Measurements from ENCODE around the gene DISC1. TPM values are rescaled to one million over a fixed set of nuclear protein-coding genes. Genes with fewer than 3 reads are reported as not detected.

Gene DISC1
- total RNA-seq, 1 experiment from 2014 or later, result 1.8 TPM

GRCh38 chr1:232062967-232063366 lies 436.4 kb downstream of the DISC1 start:
- POLR2A ChIA-PET (ENCODE audit: low non-redundant PET), result no interaction called here
- intact Hi-C loops (cut with micrococcal nuclease; ENCODE audit: unreplicated experiment), result no loop called here
- TF ChIP-seq, protein P1, sequence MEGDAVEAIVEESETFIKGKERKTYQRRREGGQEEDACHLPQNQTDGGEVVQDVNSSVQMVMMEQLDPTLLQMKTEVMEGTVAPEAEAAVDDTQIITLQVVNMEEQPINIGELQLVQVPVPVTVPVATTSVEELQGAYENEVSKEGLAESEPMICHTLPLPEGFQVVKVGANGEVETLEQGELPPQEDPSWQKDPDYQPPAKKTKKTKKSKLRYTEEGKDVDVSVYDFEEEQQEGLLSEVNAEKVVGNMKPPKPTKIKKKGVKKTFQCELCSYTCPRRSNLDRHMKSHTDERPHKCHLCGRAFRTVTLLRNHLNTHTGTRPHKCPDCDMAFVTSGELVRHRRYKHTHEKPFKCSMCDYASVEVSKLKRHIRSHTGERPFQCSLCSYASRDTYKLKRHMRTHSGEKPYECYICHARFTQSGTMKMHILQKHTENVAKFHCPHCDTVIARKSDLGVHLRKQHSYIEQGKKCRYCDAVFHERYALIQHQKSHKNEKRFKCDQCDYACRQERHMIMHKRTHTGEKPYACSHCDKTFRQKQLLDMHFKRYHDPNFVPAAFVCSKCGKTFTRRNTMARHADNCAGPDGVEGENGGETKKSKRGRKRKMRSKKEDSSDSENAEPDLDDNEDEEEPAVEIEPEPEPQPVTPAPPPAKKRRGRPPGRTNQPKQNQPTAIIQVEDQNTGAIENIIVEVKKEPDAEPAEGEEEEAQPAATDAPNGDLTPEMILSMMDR (conservative IDR thresholded peaks at IDR 0.05; ENCODE audit: low read depth, low read length), result no peak
- no peak for TF ChIP-seq EZH2 (IDR thresholded peaks at IDR 0.05; ENCODE audit: borderline replicate concordance, low read depth, low read length, poor library complexity, severe bottlenecking)
- Histone ChIP-seq H3K9me3 (ENCODE audit: low read depth, low read length, poor library complexity, severe bottlenecking) (no peaks in the 10 kb centered on the region), H3K27me3 (replicated peaks; ENCODE audit: insufficient read depth, low read depth, low read length, poor library complexity) (no peaks in the 10 kb centered on the region), H3K36me3 (ENCODE audit: insufficient read depth, low read length, poor library complexity, severe bottlenecking) (no peaks in the 10 kb centered on the region), H3K27ac (ENCODE audit: low read depth, low read length, poor library complexity, severe bottlenecking) (no peak overlapping the region), H3K4me3 (ENCODE audit: low read depth, low read length, poor library complexity, severe bottlenecking) (no peak overlapping the region), H3K4me1 (ENCODE audit: insufficient read depth, low read length, poor library complexity, severe bottlenecking) (no peaks in the 10 kb centered on the region)
- DNase-seq (ENCODE audit: low spot score), result no peak
- CTCF ChIA-PET, result no interaction called here
- BruUV-seq (replicated peaks), result no TSS peak

GRCh38 chr1:232066521-232066920 lies 439.9 kb downstream of the DISC1 start:
- Histone ChIP-seq H3K36me3 (ENCODE audit: insufficient read depth, low read length, poor library complexity, severe bottlenecking) (no peaks in the 10 kb centered on the region), H3K9me3 (ENCODE audit: low read depth, low read length, poor library complexity, severe bottlenecking) (no peaks in the 10 kb centered on the region), H3K4me3 (ENCODE audit: low read depth, low read length, poor library complexity, severe bottlenecking) (no peak overlapping the region), H3K27me3 (replicated peaks; ENCODE audit: insufficient read depth, low read depth, low read length, poor library complexity) (no peaks in the 10 kb centered on the region), H3K27ac (ENCODE audit: low read depth, low read length, poor library complexity, severe bottlenecking) (no peak overlapping the region), H3K4me1 (ENCODE audit: insufficient read depth, low read length, poor library complexity, severe bottlenecking) (no peaks in the 10 kb centered on the region)
- no TSS peak for BruUV-seq (replicated peaks)
- CTCF ChIA-PET, result no interaction called here
- intact Hi-C loops (cut with micrococcal nuclease; ENCODE audit: unreplicated experiment), result no loop called here
- POLR2A ChIA-PET (ENCODE audit: low non-redundant PET), result no interaction called here
- no peak for DNase-seq (ENCODE audit: low spot score)
- TF ChIP-seq EZH2 (IDR thresholded peaks at IDR 0.05; ENCODE audit: borderline replicate concordance, low read depth, low read length, poor library complexity, severe bottlenecking), result no peak
- TF ChIP-seq, protein P1 (conservative IDR thresholded peaks at IDR 0.05; ENCODE audit: low read depth, low read length), result no peak

GRCh38 chr1:232074265-232074664 lies 447.7 kb downstream of the DISC1 start:
- Histone ChIP-seq H3K4me1 (ENCODE audit: insufficient read depth, low read length, poor library complexity, severe bottlenecking) (no peaks in the 10 kb centered on the region), H3K36me3 (ENCODE audit: insufficient read depth, low read length, poor library complexity, severe bottlenecking) (no peaks in the 10 kb centered on the region), H3K27me3 (replicated peaks; ENCODE audit: insufficient read depth, low read depth, low read length, poor library complexity) (peaks cover 3% of the 10 kb centered on the region), H3K4me3 (ENCODE audit: low read depth, low read length, poor library complexity, severe bottlenecking) (no peak overlapping the region), H3K27ac (ENCODE audit: low read depth, low read length, poor library complexity, severe bottlenecking) (no peak overlapping the region), H3K9me3 (ENCODE audit: low read depth, low read length, poor library complexity, severe bottlenecking) (no peaks in the 10 kb centered on the region)
- TF ChIP-seq, protein P1 (conservative IDR thresholded peaks at IDR 0.05; ENCODE audit: low read depth, low read length), result no peak
- no peak for TF ChIP-seq EZH2 (IDR thresholded peaks at IDR 0.05; ENCODE audit: borderline replicate concordance, low read depth, low read length, poor library complexity, severe bottlenecking)
- BruUV-seq (replicated peaks), result no TSS peak
- ChIA-PET POLR2A (ENCODE audit: low non-redundant PET) (no interaction called here), CTCF (no interaction called here)
- intact Hi-C loops (cut with micrococcal nuclease; ENCODE audit: unreplicated experiment), result no loop called here
- no peak for DNase-seq (ENCODE audit: low spot score)
